NCI-H1930 (cell line): Measurements from ENCODE around the gene PROCA1.
A peak's percentile ranks its signal among the peaks of the same experiment; 100 is the strongest.
"Not testable (repeated sequence)": the region's sequence is repeated elsewhere in the genome, so short reads cannot be mapped to it uniquely, and the experiment has no call there.

Experiments used
- DNase-seq, 2 experiments: peaks; one replicate each; lab custom pipeline; 2025; lab: John Stamatoyannopoulos, UW

PROCA1 gene

DNA sequence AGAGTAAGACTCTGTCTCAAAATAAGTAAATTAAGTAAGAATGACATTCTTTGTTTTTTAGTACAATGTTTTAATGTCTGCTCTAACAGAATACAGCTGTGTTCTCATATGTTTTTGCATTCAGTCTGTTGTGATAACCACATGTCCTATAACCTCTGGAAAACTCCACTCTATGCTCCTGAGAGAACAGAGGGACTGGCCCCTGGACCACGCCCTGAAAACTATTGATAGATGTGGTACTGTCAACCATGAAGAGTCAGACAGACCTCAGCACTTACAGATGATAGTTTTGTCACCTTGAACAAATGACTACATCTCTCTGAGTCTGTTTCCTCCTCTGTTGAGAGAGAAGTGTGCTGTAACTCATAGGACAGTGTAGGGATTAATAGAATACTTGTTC, 41.8 kb downstream of the PROCA1 start:
- no peak for DNase-seq

DNA sequence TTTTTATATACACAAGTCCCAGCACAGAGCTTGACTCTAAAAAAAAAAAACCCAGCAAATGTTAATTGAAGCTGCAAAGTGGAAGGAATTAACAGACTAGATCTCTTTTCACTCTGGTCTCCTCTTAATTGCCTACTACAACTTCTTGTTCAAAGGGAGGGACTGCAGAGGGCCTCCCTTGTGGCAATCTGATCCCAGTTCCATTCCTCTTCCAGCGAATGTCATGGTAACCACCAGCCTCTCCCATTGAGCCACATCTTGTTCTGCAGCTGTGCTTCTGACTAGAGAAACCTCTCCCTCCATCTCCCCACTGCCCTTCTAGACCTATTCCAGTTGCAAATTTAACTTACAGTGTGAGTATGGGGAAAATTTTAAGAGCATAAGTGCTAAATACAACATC, 43.8 kb downstream of the PROCA1 start:
- DNase-seq: no peak

GRCh38 chr17:28665994-28666393, 45.7 kb downstream of the PROCA1 start:
- DNase-seq: no peak

GRCh38 chr17:28663723-28664122, 48.0 kb downstream of the PROCA1 start:
- DNase-seq: no peak

GRCh38 chr17:28662527-28662829, 49.2 kb downstream of the PROCA1 start:
- DNase-seq: no peak

- peak; percentile 75 to 83 for DNase-seq
These were observed 49.8 kb downstream of the PROCA1 start, which contains the start of the genes SDF2 and SUPT6H for GRCh38 chr17:28661635-28662526. TSS of gene SDF2 (minus strand) at chr17:28661906. CDS start at chr17:28661876, 30 bp downstream. TSS of gene SUPT6H (plus strand) at chr17:28662205. CDS start at chr17:28673402, 11,197 bp downstream.

- not testable (repeated sequence) for DNase-seq
These were observed 52.2 kb downstream of the PROCA1 start for GRCh38 chr17:28659497-28659881.

GRCh38 chr17:28658766-28659496, 52.8 kb downstream of the PROCA1 start:
- not testable (repeated sequence) for DNase-seq

- not testable (repeated sequence) for DNase-seq
These were observed 53.3 kb downstream of the PROCA1 start for GRCh38 chr17:28658342-28658741.

- no peak for DNase-seq
These were observed 53.9 kb downstream of the PROCA1 start for GRCh38 chr17:28657756-28658155.

GRCh38 chr17:28655160-28655559, 56.5 kb downstream of the PROCA1 start:
- no peak for DNase-seq
